Measurements from ENCODE around the gene CHST15. TPM values are rescaled to one million over a fixed set of nuclear protein-coding genes. Genes with fewer than 3 reads are reported as not detected.

CHST15 gene
- total and polyA plus RNA-seq, 2 donors from 2014 or later = 2.8 to 39.7 TPM

DNA sequence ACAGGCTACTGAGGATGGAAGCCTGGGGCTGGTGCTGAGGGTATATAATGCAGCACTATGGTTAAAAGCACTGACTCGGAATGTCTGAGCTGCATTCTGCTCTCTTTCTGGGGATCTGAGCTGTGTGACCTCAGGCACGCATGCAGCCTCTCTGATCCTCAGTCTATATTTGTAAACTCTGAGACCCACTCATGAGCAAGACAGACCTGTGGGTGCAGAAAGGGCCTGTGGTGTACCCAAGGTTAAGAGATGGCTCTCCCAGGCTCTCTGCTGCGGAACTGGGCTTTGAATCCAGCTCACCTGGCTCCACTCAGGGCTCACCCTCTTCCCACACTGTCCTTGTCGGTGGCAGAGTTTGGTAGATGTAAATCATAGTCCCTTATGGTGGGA lies 89.9 kb downstream of the CHST15 start:
- Histone ChIP-seq H3K36me3 (ENCODE audit: control insufficient read depth in 2 of 3, insufficient read depth in 3 of 3, low read length in 3 of 3) (no peaks in the 10 kb centered on the region), H3K27me3 (ENCODE audit: control insufficient read depth, insufficient read depth, low read length) (no peaks in the 10 kb centered on the region), H3K9me3 (ENCODE audit: control insufficient read depth in 2 of 3, insufficient read depth in 1 of 3, low read length in 3 of 3) (no peaks in the 10 kb centered on the region), H3K9ac (ENCODE audit: low read length in 3 of 3) (no peak overlapping the region), H3K4me1 (ENCODE audit: control insufficient read depth in 2 of 3, insufficient read depth in 2 of 3, low read depth in 1 of 3, low read length in 3 of 3) (peaks cover 0 to 6% (median 0%) of the 10 kb centered on the region in 3 donors), H3K27ac (ENCODE audit: low read depth in 2 of 2, low read length in 2 of 2) (no peak overlapping the region), H3K4me3 (ENCODE audit: low read length in 3 of 3) (no peak overlapping the region)
- DNase-seq (peak in 1 of 5 donors; percentile 22), FAIRE-seq (no peak)
- intact Hi-C loops (cut with DNase I) = no loop called here
- TF ChIP-seq, protein P1, sequence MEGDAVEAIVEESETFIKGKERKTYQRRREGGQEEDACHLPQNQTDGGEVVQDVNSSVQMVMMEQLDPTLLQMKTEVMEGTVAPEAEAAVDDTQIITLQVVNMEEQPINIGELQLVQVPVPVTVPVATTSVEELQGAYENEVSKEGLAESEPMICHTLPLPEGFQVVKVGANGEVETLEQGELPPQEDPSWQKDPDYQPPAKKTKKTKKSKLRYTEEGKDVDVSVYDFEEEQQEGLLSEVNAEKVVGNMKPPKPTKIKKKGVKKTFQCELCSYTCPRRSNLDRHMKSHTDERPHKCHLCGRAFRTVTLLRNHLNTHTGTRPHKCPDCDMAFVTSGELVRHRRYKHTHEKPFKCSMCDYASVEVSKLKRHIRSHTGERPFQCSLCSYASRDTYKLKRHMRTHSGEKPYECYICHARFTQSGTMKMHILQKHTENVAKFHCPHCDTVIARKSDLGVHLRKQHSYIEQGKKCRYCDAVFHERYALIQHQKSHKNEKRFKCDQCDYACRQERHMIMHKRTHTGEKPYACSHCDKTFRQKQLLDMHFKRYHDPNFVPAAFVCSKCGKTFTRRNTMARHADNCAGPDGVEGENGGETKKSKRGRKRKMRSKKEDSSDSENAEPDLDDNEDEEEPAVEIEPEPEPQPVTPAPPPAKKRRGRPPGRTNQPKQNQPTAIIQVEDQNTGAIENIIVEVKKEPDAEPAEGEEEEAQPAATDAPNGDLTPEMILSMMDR (IDR thresholded peaks at IDR 0.05; ENCODE audit: borderline replicate concordance, extremely low read depth, insufficient read depth) = no peak

DNA sequence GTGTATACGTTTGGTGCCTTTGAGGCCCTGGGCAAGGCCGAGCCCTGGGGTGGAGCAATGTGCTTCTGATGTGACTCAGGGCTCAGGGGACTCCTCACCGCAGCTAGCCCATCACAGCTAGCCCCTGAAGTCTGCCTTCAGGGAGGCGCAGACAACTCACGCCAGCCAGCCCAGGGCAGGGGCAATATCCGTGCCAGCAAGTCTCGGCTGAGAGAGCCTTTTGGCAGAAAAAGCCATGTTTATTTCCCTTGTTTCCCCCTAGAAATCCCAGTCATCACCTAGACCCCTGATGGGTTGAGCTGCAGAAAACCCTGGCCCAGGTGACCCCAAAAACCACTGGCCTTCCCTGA lies 90.4 kb downstream of the CHST15 start:
- no peaks in the 10 kb centered on the region for H3K36me3 ChIP-seq (ENCODE audit: control insufficient read depth in 2 of 3, insufficient read depth in 3 of 3, low read length in 3 of 3)
- no peaks in the 10 kb centered on the region for H3K27me3 ChIP-seq (ENCODE audit: control insufficient read depth, insufficient read depth, low read length)
- FAIRE-seq (no peak), DNase-seq (peak in 2 of 5 donors; percentile 9 to 69)
- H3K9ac ChIP-seq (ENCODE audit: low read length in 3 of 3) = no peak overlapping the region
- no peaks in the 10 kb centered on the region for H3K9me3 ChIP-seq (ENCODE audit: control insufficient read depth in 2 of 3, insufficient read depth in 1 of 3, low read length in 3 of 3)
- H3K4me3 ChIP-seq (ENCODE audit: low read length in 3 of 3) = no peak overlapping the region
- intact Hi-C loops (cut with DNase I) = no loop called here
- peaks cover 0 to 6% (median 0%) of the 10 kb centered on the region in 3 donors for H3K4me1 ChIP-seq (ENCODE audit: control insufficient read depth in 2 of 3, insufficient read depth in 2 of 3, low read depth in 1 of 3, low read length in 3 of 3)
- no peak overlapping the region for H3K27ac ChIP-seq (ENCODE audit: low read depth in 2 of 2, low read length in 2 of 2)
- TF ChIP-seq, protein P1 (IDR thresholded peaks at IDR 0.05; ENCODE audit: borderline replicate concordance, extremely low read depth, insufficient read depth) = no peak

DNA sequence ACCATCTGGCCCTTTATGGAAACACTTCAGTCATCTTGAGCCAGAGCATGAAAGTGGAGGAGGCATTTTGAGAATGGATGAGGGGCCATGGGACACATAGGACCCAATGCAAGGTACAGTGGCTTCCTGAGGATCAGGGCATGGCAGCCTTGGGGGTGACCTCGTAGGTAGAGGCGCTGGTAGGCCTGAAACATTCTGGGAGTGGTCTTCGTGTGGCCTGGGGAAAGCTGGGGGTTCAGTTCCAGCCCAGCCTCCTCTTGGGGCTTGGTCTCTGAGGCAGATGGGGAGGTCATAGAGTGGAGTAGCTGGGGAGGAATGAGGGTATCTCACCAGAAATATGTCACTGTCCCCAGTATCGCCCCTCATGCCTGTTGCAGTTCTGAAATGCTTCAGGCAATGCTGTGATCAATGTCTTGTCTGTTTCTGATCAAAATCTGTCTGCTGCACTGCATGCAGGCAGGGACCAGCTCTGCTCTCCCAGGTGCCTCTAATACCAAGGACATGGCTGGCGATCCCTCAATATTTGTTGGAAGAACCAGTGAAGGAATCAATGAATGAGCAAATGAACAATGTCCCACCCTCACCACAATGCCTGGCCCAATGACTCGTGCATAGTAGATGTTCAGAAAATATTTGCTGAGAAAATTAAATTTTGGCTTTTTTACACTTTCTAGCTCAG lies 90.9 kb downstream of the CHST15 start:
- TF ChIP-seq, protein P1 (IDR thresholded peaks at IDR 0.05; ENCODE audit: borderline replicate concordance, extremely low read depth, insufficient read depth) = no peak
- intact Hi-C loops (cut with DNase I) = no loop called here
- no peaks in the 10 kb centered on the region for H3K9me3 ChIP-seq (ENCODE audit: control insufficient read depth in 2 of 3, insufficient read depth in 1 of 3, low read length in 3 of 3)
- no peaks in the 10 kb centered on the region for H3K27me3 ChIP-seq (ENCODE audit: control insufficient read depth, insufficient read depth, low read length)
- H3K27ac ChIP-seq (ENCODE audit: low read depth in 2 of 2, low read length in 2 of 2) = no peak overlapping the region
- peaks cover 0 to 6% (median 0%) of the 10 kb centered on the region in 3 donors for H3K4me1 ChIP-seq (ENCODE audit: control insufficient read depth in 2 of 3, insufficient read depth in 2 of 3, low read depth in 1 of 3, low read length in 3 of 3)
- no peak overlapping the region for H3K4me3 ChIP-seq (ENCODE audit: low read length in 3 of 3)
- FAIRE-seq (no peak), DNase-seq (peak in 2 of 5 donors; percentile 18 to 36)
- no peaks in the 10 kb centered on the region for H3K36me3 ChIP-seq (ENCODE audit: control insufficient read depth in 2 of 3, insufficient read depth in 3 of 3, low read length in 3 of 3)
- no peak overlapping the region for H3K9ac ChIP-seq (ENCODE audit: low read length in 3 of 3)
